Lower leg skin (tissue), 4 donors: ENCODE measurements around the gene RHBG. TPM values are rescaled to one million over a fixed set of nuclear protein-coding genes. Genes with fewer than 3 reads are reported as not detected.

Experiments used
- DNase-seq, 2 donors: peaks; one replicate each; pipeline ENCODE4 v3.0.0-alpha.2; 2019; ENCODE audit warnings: low spot score in 2 of 2
- H3K4me3 ChIP-seq: fragments of 200-600 bp; sonication (generic); 2 replicates; pipeline ENCODE4 v1.5.1; 2017; ENCODE audit warnings: mild to moderate bottlenecking, low read depth; ENCODE audit not compliant: poor library complexity, severe bottlenecking
- POLR2A ChIP-seq, 2 donors: fragments of 450-650 bp; IDR thresholded peaks; one replicate each; pipeline ENCODE4 v1.6.1; 2016 to 2017; ENCODE audit warnings: antibody characterized with exemption in 2 of 2, mild to moderate bottlenecking in 1 of 2, moderate library complexity in 1 of 2
- WGBS, 2 donors: methylation state at CpG; one replicate each; pipeline ENCODE4 v1.1.5; 2018; 5-methylcytosine and 5-hydroxymethylcytosine counted together
- intact Hi-C: fragments of 100-400 bp; cut with DNase I; formaldehyde crosslinking; loops from one replicate; pipeline ENCODE4 v1.15.0; 2023; ENCODE audit warnings: low total_unique reads
- total RNA-seq, 4 donors: library from RNA; depleted of rRNA; stranded (reverse); fragments of >200 nt; gene quantifications; one replicate each; pipeline ENCODE4 v1.1.0, GENCODE V29; 2016
- TF ChIP-seq, protein P1 (sequence below), 3 donors: fragments of 450-650 bp; IDR thresholded peaks; one replicate each; pipeline ENCODE4 v1.5.1; 2016; ENCODE audit warnings: antibody characterized with exemption in 3 of 3, mild to moderate bottlenecking in 3 of 3, moderate library complexity in 2 of 3

Gene RHBG
- total RNA-seq, 4 donors from 2014 or later: 3.5 to 14.2 (median 9.3) TPM

DNA sequence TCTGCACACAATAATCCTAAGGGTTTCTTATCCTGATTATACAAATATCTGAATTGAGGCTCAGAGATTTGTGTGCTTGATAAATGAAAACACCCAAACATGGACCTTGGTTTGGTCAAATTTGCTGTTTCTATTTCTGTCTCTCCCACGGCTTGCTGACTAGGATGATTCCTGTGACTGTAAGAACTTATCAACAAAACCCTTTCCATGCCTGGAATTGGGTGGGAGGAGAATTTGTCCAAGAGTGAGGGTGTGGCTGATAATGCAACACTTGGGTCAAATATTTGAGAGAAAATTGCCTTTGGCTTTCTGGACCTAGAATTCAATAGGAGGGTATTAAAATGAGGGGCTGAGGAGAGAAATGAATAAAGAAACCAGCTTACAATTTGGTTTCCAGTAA lies 48.0 kb downstream of the RHBG start:
- no peak for DNase-seq
- H3K4me3 ChIP-seq: no peak overlapping the region
- 58 to 65% methylated on average over 1 of the region's 1 CpG for WGBS, 2 donors
- TF ChIP-seq, protein P1, sequence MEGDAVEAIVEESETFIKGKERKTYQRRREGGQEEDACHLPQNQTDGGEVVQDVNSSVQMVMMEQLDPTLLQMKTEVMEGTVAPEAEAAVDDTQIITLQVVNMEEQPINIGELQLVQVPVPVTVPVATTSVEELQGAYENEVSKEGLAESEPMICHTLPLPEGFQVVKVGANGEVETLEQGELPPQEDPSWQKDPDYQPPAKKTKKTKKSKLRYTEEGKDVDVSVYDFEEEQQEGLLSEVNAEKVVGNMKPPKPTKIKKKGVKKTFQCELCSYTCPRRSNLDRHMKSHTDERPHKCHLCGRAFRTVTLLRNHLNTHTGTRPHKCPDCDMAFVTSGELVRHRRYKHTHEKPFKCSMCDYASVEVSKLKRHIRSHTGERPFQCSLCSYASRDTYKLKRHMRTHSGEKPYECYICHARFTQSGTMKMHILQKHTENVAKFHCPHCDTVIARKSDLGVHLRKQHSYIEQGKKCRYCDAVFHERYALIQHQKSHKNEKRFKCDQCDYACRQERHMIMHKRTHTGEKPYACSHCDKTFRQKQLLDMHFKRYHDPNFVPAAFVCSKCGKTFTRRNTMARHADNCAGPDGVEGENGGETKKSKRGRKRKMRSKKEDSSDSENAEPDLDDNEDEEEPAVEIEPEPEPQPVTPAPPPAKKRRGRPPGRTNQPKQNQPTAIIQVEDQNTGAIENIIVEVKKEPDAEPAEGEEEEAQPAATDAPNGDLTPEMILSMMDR (IDR thresholded peaks at IDR 0.05): no peak
- no peak for TF ChIP-seq POLR2A (IDR thresholded peaks at IDR 0.05)
- intact Hi-C loops: loop anchor here (5.0 kb wide), 1 partner anchor 710 kb away; no protein-coding TSS in a partner anchor

DNA sequence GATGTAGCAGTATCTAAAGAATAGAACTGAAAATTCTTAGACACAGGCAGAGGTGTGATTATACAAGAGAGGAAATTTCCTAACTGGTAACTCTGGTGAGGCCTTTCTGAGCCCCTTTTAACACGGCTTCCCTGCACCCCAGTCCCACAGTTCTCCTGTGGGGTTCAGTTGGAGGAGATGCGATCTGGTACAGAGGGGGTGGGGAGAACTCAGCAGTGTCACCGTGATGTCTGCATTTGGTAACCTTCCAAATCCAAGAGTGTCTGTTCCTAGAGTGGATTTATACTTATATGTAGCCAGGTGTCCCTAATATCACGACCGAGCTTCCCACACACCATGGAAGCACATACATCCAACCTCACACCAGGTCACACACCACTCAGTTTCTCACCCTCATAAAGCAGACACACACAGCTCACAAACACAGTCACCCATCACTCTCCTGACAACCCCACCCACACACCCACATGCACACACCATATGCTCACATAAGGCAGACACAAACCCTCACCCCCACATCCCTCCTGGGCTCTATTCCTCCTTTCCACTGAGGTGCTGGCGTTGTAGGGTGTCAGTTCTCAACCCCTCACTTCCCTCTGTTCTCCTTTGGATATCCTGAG lies 48.5 kb downstream of the RHBG start:
- TF ChIP-seq, protein P1 (IDR thresholded peaks at IDR 0.05): no peak
- no peak for TF ChIP-seq POLR2A (IDR thresholded peaks at IDR 0.05)
- 79% methylated on average over 6 of the region's 6 CpGs for WGBS, 2 donors
- DNase-seq: no peak
- intact Hi-C loops: loop anchor here (5.0 kb wide), 1 partner anchor 710 kb away; no protein-coding TSS in a partner anchor
- no peak overlapping the region for H3K4me3 ChIP-seq

DNA sequence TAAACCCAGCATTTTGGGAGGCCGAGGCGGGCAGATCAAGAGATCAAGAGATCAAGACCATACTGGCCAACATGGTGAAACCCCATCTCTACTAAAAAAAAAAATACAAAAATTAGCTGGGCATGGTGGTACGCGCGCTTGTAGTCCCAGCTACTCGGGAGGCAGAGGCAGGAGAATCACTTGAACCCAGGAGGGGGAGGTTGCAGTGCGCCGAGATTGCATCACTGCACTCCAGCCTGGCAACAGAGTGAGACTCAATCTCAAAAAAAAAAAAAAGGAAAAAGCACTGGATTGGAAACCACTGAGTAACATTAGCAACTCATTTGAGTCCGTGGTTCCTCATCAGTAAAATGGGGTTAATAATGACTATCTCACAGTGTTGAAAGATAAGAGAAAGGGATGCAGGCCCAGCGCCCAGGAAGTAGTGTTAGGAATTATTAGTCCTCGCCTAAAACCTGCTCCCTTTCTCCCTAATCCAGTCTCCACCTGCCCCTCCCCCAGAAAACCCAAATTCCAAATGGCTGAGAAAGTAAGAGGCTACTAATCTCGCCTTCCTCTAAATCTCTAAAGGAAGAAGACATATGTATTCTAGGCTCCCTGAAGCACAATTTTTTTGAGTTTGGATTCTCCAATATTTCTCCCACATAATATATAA lies 49.5 kb downstream of the RHBG start:
- intact Hi-C loops: loop anchor here (5.0 kb wide), 1 partner anchor 711 kb away; no protein-coding TSS in a partner anchor
- H3K4me3 ChIP-seq: no peak overlapping the region
- WGBS, 2 donors: 90 to 92% methylated on average over 12 of the region's 12 CpGs
- DNase-seq: no peak
- TF ChIP-seq POLR2A (IDR thresholded peaks at IDR 0.05): no peak

DNA sequence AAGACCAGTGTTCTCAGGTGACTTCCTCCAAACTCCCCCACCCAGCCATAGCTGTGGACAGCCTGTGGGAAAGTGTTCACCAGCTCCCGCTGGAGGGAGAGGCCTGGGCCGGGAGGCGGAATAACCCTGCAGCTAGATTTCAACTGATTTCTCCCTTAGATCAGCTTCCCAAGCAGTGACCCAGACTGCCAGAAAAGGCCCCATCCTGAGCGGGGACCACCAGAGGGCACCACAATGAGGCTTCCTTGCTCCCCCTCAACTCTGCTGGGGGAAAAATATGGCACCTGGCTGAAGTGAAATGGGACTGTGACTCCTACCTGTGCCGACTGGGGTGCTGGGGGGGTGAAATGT lies 50.8 kb downstream of the RHBG start:
- 60 to 62% methylated on average over 5 of the region's 5 CpGs for WGBS, 2 donors
- H3K4me3 ChIP-seq: no peak overlapping the region
- intact Hi-C loops: loop anchor here (5.0 kb wide), 1 partner anchor 713 kb away; no protein-coding TSS in a partner anchor
- DNase-seq: no peak
- TF ChIP-seq, protein P1 (IDR thresholded peaks at IDR 0.05): no peak
- no peak for TF ChIP-seq POLR2A (IDR thresholded peaks at IDR 0.05)

DNA sequence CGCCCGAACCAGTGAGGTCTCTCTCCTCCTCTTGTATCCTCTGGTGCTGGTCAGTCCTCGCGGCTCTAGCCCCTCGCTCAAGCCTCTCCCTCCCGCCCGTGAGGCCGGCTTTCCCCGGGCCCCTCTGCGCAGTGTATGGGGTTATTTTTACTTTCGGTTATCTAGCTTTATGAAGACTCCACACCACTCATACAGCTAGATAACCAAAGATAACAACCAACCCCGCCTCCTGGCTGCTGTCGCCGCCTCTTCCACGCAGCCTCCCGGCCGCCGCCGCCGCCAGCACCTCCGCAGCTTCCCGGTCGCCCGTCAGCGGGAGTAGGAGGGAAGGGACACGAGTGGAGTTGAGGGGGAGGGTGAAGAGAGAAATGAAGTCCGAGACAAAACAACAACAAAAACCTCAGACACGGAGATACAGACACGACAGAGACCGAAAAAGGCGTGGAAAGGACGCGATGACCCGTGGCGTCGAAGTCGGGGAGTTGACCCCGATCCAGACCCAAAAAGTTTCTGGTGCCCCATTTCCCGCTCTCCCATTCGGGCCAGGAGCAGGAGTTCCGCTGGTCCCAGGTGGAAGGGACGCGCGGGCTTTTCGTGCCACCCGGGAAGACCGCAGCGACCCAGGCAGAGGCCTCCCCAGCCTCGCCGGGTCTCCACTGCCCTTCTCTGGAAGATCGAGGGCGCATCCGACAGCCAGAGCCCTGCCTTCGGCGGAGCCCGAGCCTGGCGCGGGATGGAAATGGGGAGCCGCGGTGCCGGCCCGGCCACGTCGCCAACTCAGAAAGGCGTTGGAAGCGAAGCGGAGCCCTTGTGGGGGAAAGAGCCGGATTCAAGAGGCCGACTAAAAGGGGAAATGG lies 51.4 kb downstream of the RHBG start:
- TF ChIP-seq, protein P1 (IDR thresholded peaks at IDR 0.05): no peak
- TF ChIP-seq POLR2A (IDR thresholded peaks at IDR 0.05): no peak
- WGBS, 2 donors: 9 to 11% methylated on average over 60 to 69 of the region's 69 CpGs
- intact Hi-C loops: no loop called here
- no peak for DNase-seq
- no peak overlapping the region for H3K4me3 ChIP-seq
